Raji (cell line): Measurements from ENCODE around the gene PTPRN2.

ENCODE experiments used
- POLR2A ChIP-seq: IDR thresholded peaks from 2 replicates; pipeline ENCODE4 v1.6.1; 2011; ENCODE audit warnings: low read depth, low read length, control low read depth; ENCODE audit not compliant: insufficient read depth

Gene PTPRN2

GRCh38 chr7:158049271-158049670, 538.4 kb downstream of the PTPRN2 start:
- TF ChIP-seq POLR2A: no peak

- no peak for TF ChIP-seq POLR2A
Measured at GRCh38 chr7:158048569-158048968, 539.1 kb downstream of the PTPRN2 start.

GRCh38 chr7:158047391-158048059, 540.1 kb downstream of the PTPRN2 start:
- TF ChIP-seq POLR2A: no peak

- no peak for TF ChIP-seq POLR2A
Measured at GRCh38 chr7:158044482-158044823, 543.2 kb downstream of the PTPRN2 start.

DNA sequence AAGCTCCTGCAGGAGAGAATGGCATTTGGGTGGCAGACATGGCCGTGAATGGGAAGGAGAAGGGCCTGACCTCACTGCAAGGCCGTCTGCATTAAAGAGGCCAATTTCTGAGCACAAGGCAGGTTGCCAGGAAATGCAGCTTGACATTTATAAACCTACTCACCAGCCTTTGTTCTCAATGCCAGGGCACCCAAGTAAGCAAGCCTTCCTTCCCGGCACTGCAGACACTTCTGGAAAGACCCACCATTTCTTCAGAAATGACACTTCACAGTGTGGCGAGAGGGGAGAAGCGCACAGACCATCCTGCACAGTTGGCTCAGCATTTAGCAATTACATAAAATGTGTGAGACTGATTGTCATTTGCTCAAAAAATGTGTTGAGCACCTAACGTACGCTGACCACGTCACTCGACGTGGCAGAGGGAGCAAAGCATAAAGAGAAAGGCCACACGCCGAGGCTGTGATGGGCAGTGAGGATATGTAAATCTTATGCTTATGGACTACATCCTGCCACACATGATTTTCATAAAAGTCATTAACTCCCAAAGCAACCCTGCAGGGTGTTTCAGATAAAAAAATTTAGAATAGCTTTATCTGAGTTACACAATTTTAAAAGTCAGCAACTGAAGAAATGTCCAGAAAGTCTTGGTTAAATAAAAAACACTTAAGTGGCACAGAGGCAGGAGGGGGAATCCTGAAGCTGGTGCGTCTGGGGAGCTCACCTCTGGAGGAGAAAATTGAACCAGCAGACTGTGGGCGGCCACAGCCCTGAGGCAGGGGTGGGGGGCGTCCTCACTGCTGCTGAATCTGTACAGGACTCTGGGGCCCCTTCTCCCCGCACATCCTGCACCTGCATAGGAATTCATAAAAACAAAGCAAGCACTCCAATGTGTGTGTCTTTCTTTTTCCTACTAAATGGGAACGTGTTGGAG, 543.8 kb downstream of the PTPRN2 start:
- no peak for TF ChIP-seq POLR2A

- no peak for TF ChIP-seq POLR2A
Measured at GRCh38 chr7:158042156-158042880, 545.3 kb downstream of the PTPRN2 start.

DNA sequence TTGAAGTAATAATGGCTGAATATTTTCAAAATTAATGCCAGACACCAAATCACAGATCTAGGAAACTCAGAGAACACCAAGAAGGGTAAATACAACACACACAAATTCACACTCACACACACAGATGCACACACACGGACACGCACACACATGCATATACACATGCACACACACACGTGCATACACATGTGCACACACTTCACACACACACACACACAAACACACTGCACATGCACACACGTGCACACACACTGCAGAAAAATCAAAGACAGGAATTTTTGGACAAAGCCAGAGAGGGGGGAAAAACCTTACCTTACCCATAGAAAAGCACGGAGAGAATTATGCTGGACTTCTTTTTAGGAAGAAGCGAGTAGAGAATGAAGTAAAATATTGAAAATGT, 547.4 kb downstream of the PTPRN2 start:
- no peak for TF ChIP-seq POLR2A

GRCh38 chr7:158039270-158039669, 548.4 kb downstream of the PTPRN2 start:
- no peak for TF ChIP-seq POLR2A

GRCh38 chr7:158037211-158037610, 550.4 kb downstream of the PTPRN2 start:
- no peak for TF ChIP-seq POLR2A

- no peak for TF ChIP-seq POLR2A
Measured at GRCh38 chr7:158035343-158035742, 552.3 kb downstream of the PTPRN2 start.

GRCh38 chr7:158034571-158034970, 553.1 kb downstream of the PTPRN2 start:
- TF ChIP-seq POLR2A: no peak

DNA sequence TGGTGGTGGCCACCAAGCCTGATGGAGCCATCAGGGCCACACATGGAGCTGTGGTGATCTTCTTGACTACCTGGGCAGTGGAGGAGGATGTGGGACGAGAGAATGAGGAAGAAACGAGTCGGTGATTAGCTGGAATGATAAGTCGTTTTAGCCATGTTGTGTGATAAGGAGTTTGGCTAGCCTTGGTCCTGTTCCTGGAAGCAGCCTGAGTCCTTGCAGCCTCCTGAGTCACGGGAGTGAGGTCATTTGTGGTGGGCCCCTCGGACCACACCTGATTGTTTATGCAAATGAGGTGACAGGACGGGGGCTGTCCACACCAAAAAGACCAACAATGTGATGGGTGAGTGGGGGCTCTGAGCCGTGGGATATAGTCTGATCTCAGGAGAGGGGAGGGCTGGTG, 554.4 kb downstream of the PTPRN2 start:
- TF ChIP-seq POLR2A: no peak

DNA sequence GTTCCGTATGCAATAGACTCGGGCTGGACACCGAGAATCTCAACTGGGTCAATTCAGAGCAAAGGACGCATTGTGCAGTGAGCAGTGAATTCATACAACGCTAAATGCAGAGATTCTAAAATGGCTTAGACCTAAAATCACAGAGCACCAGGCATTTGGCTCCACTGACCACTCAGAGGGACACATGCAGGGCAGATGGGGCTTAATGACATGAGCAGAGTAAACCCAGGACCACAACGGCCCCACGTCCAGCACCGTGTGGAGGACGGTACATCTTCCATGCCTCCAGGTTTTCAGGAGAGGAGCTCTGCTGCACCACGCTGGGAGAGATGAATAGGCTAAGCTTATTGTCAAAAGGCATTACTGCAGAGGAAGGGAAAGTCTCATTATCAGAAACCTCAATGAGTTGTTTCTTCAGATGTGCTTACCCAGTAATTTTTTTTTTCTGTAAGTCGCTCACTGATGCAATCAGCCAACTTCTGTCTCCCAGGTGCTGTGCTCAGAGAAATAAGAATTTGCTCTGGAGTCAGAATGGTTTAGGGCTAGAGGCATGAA, 555.0 kb downstream of the PTPRN2 start:
- TF ChIP-seq POLR2A: no peak

DNA sequence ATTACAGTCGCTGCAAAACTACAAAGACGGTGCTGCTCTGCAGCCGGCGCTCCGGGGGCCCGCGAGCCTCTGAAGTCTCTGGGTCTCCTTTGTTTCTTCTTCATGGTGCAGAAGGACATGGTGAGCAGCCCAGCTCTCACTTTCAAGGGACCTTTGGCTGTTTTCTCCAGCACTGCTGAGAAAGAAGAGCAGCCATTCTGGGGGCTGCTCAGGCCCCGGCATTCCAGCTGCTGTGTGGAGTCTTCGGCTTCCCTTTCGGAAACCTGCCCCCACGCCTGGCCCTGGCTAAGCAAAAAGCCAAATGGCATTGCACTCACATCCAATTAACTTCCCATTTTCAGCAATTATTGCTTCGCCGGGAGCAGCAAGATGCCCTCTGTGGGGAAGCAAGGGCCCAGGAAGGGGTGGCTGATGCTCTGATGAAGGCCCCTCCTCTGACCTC, 555.7 kb downstream of the PTPRN2 start:
- TF ChIP-seq POLR2A: no peak

DNA sequence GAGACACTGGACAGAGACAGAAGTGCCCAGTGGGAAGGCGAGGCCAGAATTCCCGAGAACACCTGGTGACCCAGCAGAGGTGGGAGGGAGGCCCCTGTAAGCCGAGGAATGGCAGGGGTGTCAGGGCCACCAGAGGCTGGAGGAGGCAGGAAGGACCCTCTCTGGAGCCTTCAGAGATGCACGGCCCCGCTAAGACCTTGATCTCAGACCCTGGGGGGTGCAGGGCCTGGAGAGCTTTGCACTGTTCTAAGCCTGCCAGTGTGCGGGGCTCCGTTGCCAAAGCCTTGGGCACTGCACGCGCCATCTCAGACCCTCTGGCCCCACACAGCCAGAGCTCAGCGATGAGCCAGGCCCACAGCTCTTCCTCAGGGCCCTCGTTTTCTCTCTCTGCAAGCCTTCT, 557.1 kb downstream of the PTPRN2 start:
- TF ChIP-seq POLR2A: no peak
